GM18517 (cell line): ENCODE data around the gene KCTD15.

Source experiments
- ATAC-seq: cut with Tn5 transposase; IDR thresholded peaks from one replicate; pipeline ENCODE4 v1.9.1; 2021; ENCODE audit warnings: mild to moderate bottlenecking, moderate library complexity; ENCODE audit not compliant: unreplicated experiment

The KCTD15 gene

GRCh38 chr19:33795370-33796163 is 1.1 kb upstream of the KCTD15 start:
- ATAC-seq: no peak

- ATAC-seq: no peak
Measured at GRCh38 chr19:33797802-33798671, 1.4 kb downstream of the KCTD15 start.

GRCh38 chr19:33798681-33799111 is 2.0 kb downstream of the KCTD15 start:
- no peak for ATAC-seq

- no peak for ATAC-seq
Measured at GRCh38 chr19:33799476-33799875, 2.8 kb downstream of the KCTD15 start.

GRCh38 chr19:33800012-33800680 is 3.5 kb downstream of the KCTD15 start:
- no peak for ATAC-seq

- no peak for ATAC-seq
Measured at GRCh38 chr19:33801411-33801810, 4.7 kb downstream of the KCTD15 start.

GRCh38 chr19:33802001-33802400 is 5.3 kb downstream of the KCTD15 start:
- ATAC-seq: no peak

- ATAC-seq: no peak
Measured at GRCh38 chr19:33802801-33803200, 6.1 kb downstream of the KCTD15 start.

- no peak for ATAC-seq
Measured at GRCh38 chr19:33803383-33803782, 6.7 kb downstream of the KCTD15 start.

- no peak for ATAC-seq
Measured at GRCh38 chr19:33804021-33804799, 7.5 kb downstream of the KCTD15 start.

GRCh38 chr19:33805313-33805712 is 8.6 kb downstream of the KCTD15 start:
- ATAC-seq: no peak

- no peak for ATAC-seq
Measured at GRCh38 chr19:33805840-33806433, 9.3 kb downstream of the KCTD15 start.

GRCh38 chr19:33806434-33806881 is 9.8 kb downstream of the KCTD15 start:
- no peak for ATAC-seq

- ATAC-seq: no peak
Measured at GRCh38 chr19:33808399-33808798, 11.7 kb downstream of the KCTD15 start.

GRCh38 chr19:33809960-33810359 is 13.3 kb downstream of the KCTD15 start:
- no peak for ATAC-seq

- ATAC-seq: no peak
Measured at GRCh38 chr19:33810821-33811220, 14.2 kb downstream of the KCTD15 start.

GRCh38 chr19:33811246-33811645 is 14.6 kb downstream of the KCTD15 start:
- no peak for ATAC-seq

- no peak for ATAC-seq
Measured at GRCh38 chr19:33811736-33812387, 15.2 kb downstream of the KCTD15 start.
